ENCODE results near the gene PTPRR. TPM values are rescaled to one million over a fixed set of nuclear protein-coding genes. Genes with fewer than 3 reads are reported as not detected.

Gene PTPRR
- total RNA-seq, 1 experiment from 2014 or later: 0.46 TPM

DNA sequence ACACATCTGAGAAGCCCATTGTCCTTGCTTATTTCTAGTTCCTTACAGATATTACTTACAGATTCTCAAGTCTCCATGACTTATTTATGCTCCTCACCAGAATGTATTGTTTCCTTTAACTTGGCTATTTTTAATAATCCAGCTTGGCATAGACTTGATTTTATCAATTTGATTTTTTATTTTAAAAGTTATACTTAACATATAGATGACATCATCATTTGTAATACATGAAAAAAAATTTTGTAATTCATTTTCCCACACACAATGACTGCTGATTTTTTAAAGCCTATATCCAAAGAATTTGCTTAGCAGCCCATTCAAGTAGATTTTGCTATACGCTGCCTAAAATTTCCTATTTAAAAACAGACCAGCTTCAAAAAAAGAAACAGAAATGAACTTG, 39.8 kb downstream of the PTPRR start (continued):
- TF ChIP-seq HMGXB4 (CRISPR knock-in tag; IDR thresholded peaks at IDR 0.05): no peak
- TF ChIP-seq EMX1 (CRISPR knock-in tag; IDR thresholded peaks at IDR 0.05): no peak
- no peak for TF ChIP-seq NR1H2 (CRISPR knock-in tag; IDR thresholded peaks at IDR 0.05)
- no peak for TF ChIP-seq TP53 (CRISPR knock-in tag; IDR thresholded peaks at IDR 0.05)
- TF ChIP-seq ZNF232 (CRISPR knock-in tag; IDR thresholded peaks at IDR 0.05): no peak
- TF ChIP-seq ZNF671 (CRISPR knock-in tag; IDR thresholded peaks at IDR 0.05): no peak
- TF ChIP-seq ZNF121 (CRISPR knock-in tag; IDR thresholded peaks at IDR 0.05): no peak

DNA sequence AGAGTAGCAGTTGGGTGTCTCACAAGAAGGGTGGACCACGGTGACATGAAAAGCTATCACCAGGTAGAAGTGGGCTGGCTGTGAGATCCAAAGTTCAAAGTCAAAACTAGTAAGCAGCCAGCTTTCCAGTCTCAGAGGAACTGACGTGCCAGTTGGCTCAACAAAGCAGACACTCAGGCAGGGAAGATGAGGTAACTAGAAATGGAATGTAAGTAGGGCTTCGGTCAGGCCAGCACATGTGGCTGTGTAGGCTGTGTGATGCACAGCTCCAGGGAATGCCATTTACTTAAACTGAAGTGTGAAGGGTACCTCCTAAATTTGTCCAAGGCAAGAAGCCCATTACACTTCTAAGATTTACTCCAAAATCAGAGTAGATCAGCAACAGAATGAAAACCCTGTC, 43.6 kb downstream of the PTPRR start:
- Mint-ChIP-seq H3K27me3 (ENCODE audit: low read depth) (no peaks in the 10 kb centered on the region), H3K9me3 (peaks cover 5% of the 10 kb centered on the region), H3K4me3 (no peak overlapping the region), H3K36me3 (no peaks in the 10 kb centered on the region), H3K27ac (no peak overlapping the region), H3K4me1 (no peaks in the 10 kb centered on the region)
- DNase-seq (ENCODE audit: low spot score) (no peak), ATAC-seq (no peak)
- CTCF ChIA-PET: no interaction called here
- POLR2A ChIA-PET: no interaction called here
- TF ChIP-seq, protein P1, sequence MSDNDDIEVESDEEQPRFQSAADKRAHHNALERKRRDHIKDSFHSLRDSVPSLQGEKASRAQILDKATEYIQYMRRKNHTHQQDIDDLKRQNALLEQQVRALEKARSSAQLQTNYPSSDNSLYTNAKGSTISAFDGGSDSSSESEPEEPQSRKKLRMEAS (CRISPR knock-in tag; IDR thresholded peaks at IDR 0.05): no peak
- TF ChIP-seq PREB (CRISPR knock-in tag; IDR thresholded peaks at IDR 0.05; ENCODE audit: borderline replicate concordance): no peak
- no peak for TF ChIP-seq MYBL2 (CRISPR knock-in tag; IDR thresholded peaks at IDR 0.05)
- no peak for TF ChIP-seq ZNF423 (CRISPR knock-in tag; IDR thresholded peaks at IDR 0.05)
- no peak for TF ChIP-seq ARID4B (CRISPR knock-in tag; IDR thresholded peaks at IDR 0.05; ENCODE audit: borderline replicate concordance)
- no peak for TF ChIP-seq CREM (CRISPR knock-in tag; IDR thresholded peaks at IDR 0.05)
- no peak for TF ChIP-seq GTF2I (CRISPR knock-in tag; conservative IDR thresholded peaks at IDR 0.05)
- no peak for TF ChIP-seq TP53 (CRISPR knock-in tag; IDR thresholded peaks at IDR 0.05)

DNA sequence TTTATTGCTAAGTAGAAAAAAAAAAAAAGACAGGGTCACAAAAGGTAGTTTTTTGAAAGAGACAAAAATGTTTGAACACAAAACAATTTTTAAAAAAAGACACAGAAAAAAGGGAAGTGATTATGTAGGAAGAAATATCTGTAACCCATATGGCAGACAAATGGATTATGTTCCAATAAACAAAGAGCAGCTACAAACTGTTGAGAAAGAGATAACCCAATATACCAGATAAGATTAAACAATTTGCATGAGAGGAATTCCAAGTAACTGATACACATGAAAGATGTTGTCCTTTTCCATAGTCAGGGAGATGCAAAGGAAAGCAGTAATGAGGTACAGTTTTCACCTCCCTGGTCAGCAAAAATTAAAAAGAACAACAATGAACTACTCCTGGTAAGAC, 44.9 kb downstream of the PTPRR start:
- CTCF ChIA-PET: no interaction called here
- Mint-ChIP-seq H3K27ac (no peak overlapping the region), H3K9me3 (peaks cover 5% of the 10 kb centered on the region), H3K4me1 (no peaks in the 10 kb centered on the region), H3K4me3 (no peak overlapping the region), H3K36me3 (no peaks in the 10 kb centered on the region), H3K27me3 (ENCODE audit: low read depth) (no peaks in the 10 kb centered on the region)
- no peak for DNase-seq (ENCODE audit: low spot score)
- TF ChIP-seq, protein P2, sequence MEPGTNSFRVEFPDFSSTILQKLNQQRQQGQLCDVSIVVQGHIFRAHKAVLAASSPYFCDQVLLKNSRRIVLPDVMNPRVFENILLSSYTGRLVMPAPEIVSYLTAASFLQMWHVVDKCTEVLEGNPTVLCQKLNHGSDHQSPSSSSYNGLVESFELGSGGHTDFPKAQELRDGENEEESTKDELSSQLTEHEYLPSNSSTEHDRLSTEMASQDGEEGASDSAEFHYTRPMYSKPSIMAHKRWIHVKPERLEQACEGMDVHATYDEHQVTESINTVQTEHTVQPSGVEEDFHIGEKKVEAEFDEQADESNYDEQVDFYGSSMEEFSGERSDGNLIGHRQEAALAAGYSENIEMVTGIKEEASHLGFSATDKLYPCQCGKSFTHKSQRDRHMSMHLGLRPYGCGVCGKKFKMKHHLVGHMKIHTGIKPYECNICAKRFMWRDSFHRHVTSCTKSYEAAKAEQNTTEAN (CRISPR knock-in tag; IDR thresholded peaks at IDR 0.05): no peak
- TF ChIP-seq ZNF416 (CRISPR knock-in tag; IDR thresholded peaks at IDR 0.05): no peak
- POLR2A ChIA-PET: no interaction called here
- no peak for ATAC-seq

Measured in WTC11 (cell line).